ENCODE measurements around the gene ZNF638. TPM values are rescaled to one million over a fixed set of nuclear protein-coding genes. Genes with fewer than 3 reads are reported as not detected.

Gene ZNF638
- total RNA-seq, 2 experiments from 2014 or later: 81.1 to 86.0 TPM

GRCh38 chr2:71457923-71458322 lies 126.3 kb downstream of the ZNF638 start:
- peaks cover 18% of the 10 kb centered on the region for H3K27me3 Mint-ChIP-seq
- DNase-seq (no peak), ATAC-seq (no peak)
- TF ChIP-seq CTCF (IDR thresholded peaks at IDR 0.05): no peak
- H3K27ac Mint-ChIP-seq: no peak overlapping the region
- ChIA-PET POLR2A (interaction anchor here (0.6 kb wide), 1 partner anchor 713 kb away, joined by 3 read pairs; no protein-coding TSS in a partner anchor), CTCF (interaction anchor here (2.0 kb wide), 1 partner anchor 9 kb away, joined by 6 read pairs; no protein-coding TSS in a partner anchor)
- no peak overlapping the region for H3K4me3 Mint-ChIP-seq
- peaks cover 6% of the 10 kb centered on the region for H3K4me1 Mint-ChIP-seq (ENCODE audit: low read depth)
- H3K36me3 Mint-ChIP-seq (ENCODE audit: low read depth): no peaks in the 10 kb centered on the region
- no peaks in the 10 kb centered on the region for H3K9me3 Mint-ChIP-seq
- intact Hi-C loops (cut with micrococcal nuclease): no loop called here

GRCh38 chr2:71458413-71459083 lies 127.0 kb downstream of the ZNF638 start:
- ATAC-seq: no peak
- intact Hi-C loops (cut with micrococcal nuclease): no loop called here
- no peaks in the 10 kb centered on the region for H3K9me3 Mint-ChIP-seq
- ChIA-PET POLR2A (interaction anchor here (0.6 kb wide), 1 partner anchor 714 kb away, joined by 3 read pairs; no protein-coding TSS in a partner anchor), CTCF (no interaction called here)
- DNase-seq: no peak
- H3K27ac Mint-ChIP-seq: no peak overlapping the region
- no peaks in the 10 kb centered on the region for H3K36me3 Mint-ChIP-seq (ENCODE audit: low read depth)
- H3K27me3 Mint-ChIP-seq: peaks cover 19% of the 10 kb centered on the region
- H3K4me1 Mint-ChIP-seq (ENCODE audit: low read depth): peaks cover 4% of the 10 kb centered on the region
- no peak for TF ChIP-seq CTCF (IDR thresholded peaks at IDR 0.05)
- no peak overlapping the region for H3K4me3 Mint-ChIP-seq

- intact Hi-C loops (cut with micrococcal nuclease): no loop called here
- ATAC-seq (no peak), DNase-seq (no peak)
- Mint-ChIP-seq H3K27me3 (peaks cover 19% of the 10 kb centered on the region), H3K27ac (no peak overlapping the region), H3K4me1 (ENCODE audit: low read depth) (peaks cover 4% of the 10 kb centered on the region), H3K36me3 (ENCODE audit: low read depth) (no peaks in the 10 kb centered on the region), H3K4me3 (no peak overlapping the region), H3K9me3 (no peaks in the 10 kb centered on the region)
- ChIA-PET POLR2A (no interaction called here), CTCF (interaction anchor here (2.2 kb wide), 1 partner anchor 7 kb away, joined by 7 read pairs; no protein-coding TSS in a partner anchor)
- TF ChIP-seq CTCF (IDR thresholded peaks at IDR 0.05): no peak
Measured at GRCh38 chr2:71459084-71459431, 127.5 kb downstream of the ZNF638 start.

- no peak for TF ChIP-seq CTCF (IDR thresholded peaks at IDR 0.05)
- CTCF ChIA-PET: interaction anchor here (1.0 to 4.6 kb wide), 5 partner anchors 8 to 160 kb away, joined by 3 to 39 read pairs (median 11); no protein-coding TSS in a partner anchor
- Mint-ChIP-seq H3K36me3 (ENCODE audit: low read depth) (no peaks in the 10 kb centered on the region), H3K27ac (no peak overlapping the region), H3K9me3 (no peaks in the 10 kb centered on the region), H3K4me1 (ENCODE audit: low read depth) (peaks cover 4% of the 10 kb centered on the region), H3K4me3 (no peak overlapping the region), H3K27me3 (peaks cover 10% of the 10 kb centered on the region)
- intact Hi-C loops (cut with micrococcal nuclease): no loop called here
- POLR2A ChIA-PET: interaction anchor here (0.6 kb wide), 1 partner anchor 113 kb away, joined by 4 read pairs; no protein-coding TSS in a partner anchor
- no peak for DNase-seq
- no peak for ATAC-seq
Measured at GRCh38 chr2:71460056-71460455, 128.5 kb downstream of the ZNF638 start.

GRCh38 chr2:71460595-71461303 lies 129.2 kb downstream of the ZNF638 start:
- peak; percentile 67 for TF ChIP-seq CTCF (IDR thresholded peaks at IDR 0.05)
- CTCF ChIA-PET: interaction anchor here (0.6 to 4.6 kb wide), 16 partner anchors 7 to 184 kb away, joined by 3 to 39 read pairs (median 3); partner anchors contain the start of gene DYSF
- POLR2A ChIA-PET: no interaction called here
- no peak for DNase-seq
- H3K4me1 Mint-ChIP-seq (ENCODE audit: low read depth): peaks cover 2% of the 10 kb centered on the region
- intact Hi-C loops (cut with micrococcal nuclease): no loop called here
- H3K27ac Mint-ChIP-seq: no peak overlapping the region
- no peaks in the 10 kb centered on the region for H3K36me3 Mint-ChIP-seq (ENCODE audit: low read depth)
- H3K27me3 Mint-ChIP-seq: peaks cover 6% of the 10 kb centered on the region
- no peak overlapping the region for H3K4me3 Mint-ChIP-seq
- ATAC-seq: no peak
- no peaks in the 10 kb centered on the region for H3K9me3 Mint-ChIP-seq

All from activated CD8-positive, alpha-beta T cell treated with anti-CD3 and anti-CD28 coated beads for 36 hours (primary cell).